ENCODE results near the gene MLKL. TPM values are rescaled to one million over a fixed set of nuclear protein-coding genes. Genes with fewer than 3 reads are reported as not detected.

Gene MLKL
- total RNA-seq, 3 donors from 2014 or later = 10.5 to 23.4 (median 18.0) TPM

- no peak overlapping the region for H3K4me3 ChIP-seq
- intact Hi-C loops (cut with DNase I, micrococcal nuclease) = no loop called here
- no peak for TF ChIP-seq CTCF (IDR thresholded peaks at IDR 0.05)
- no peaks in the 10 kb centered on the region for H3K4me1 ChIP-seq (ENCODE audit: low read depth)
- DNase-seq = no peak
- H3K9me3 ChIP-seq = no peaks in the 10 kb centered on the region
- ATAC-seq = no peak
- H3K36me3 ChIP-seq (ENCODE audit: low read depth) = peaks cover 6% of the 10 kb centered on the region
Observed at GRCh38 chr16:74637742-74638453, 62.8 kb downstream of the MLKL start.

- Histone ChIP-seq H3K4me1 (ENCODE audit: low read depth) (no peaks in the 10 kb centered on the region), H3K4me3 (no peak overlapping the region), H3K9me3 (no peaks in the 10 kb centered on the region), H3K36me3 (ENCODE audit: low read depth) (peaks cover 6% of the 10 kb centered on the region)
- no peak for TF ChIP-seq CTCF (IDR thresholded peaks at IDR 0.05)
- DNase-seq (no peak), ATAC-seq (no peak)
- intact Hi-C loops (cut with DNase I, micrococcal nuclease) = no loop called here
Observed at GRCh38 chr16:74635303-74635702, 65.4 kb downstream of the MLKL start.

GRCh38 chr16:74633686-74634085 is 67.0 kb downstream of the MLKL start:
- H3K4me1 ChIP-seq (ENCODE audit: low read depth) = no peaks in the 10 kb centered on the region

DNA sequence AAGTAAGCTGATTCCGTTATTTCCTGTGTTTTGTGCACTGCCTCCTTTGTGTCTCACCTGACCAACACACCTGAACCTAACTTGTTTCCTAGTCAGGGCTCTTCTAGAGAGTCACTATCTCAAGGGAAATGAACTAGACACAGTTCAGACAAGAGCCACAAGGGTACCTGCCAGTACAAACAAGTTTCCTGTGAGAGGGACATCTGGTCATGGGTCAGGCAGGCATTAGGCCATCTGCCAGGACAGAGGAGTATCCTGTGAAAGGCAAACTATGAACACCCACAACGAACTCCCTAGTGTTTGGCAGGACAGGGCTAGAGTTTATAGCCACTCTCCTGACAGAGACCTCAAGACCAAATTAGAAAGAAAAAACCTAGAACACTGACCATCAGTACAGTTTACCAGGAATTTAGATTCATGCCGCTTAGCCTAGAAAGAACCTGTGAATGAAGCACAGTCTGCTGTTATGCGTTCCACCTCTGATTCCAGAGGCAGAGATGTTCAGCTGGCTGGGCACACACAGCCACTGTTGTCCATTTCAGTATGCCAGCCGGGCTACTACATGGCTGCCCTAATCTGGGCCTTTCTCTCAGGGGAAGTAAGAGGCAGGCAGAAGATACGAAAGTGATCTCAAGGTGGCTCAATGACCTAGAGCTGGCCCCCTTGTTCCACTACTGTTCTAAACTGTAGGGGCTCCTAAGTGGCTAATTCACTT is 73.0 kb downstream of the MLKL start:
- DNase-seq (no peak), ATAC-seq (no peak)
- intact Hi-C loops (cut with DNase I, micrococcal nuclease) = loop anchor here in 1 of 2 donors (5.0 to 10.0 kb wide), 2 partner anchors 153 to 320 kb away; no protein-coding TSS in a partner anchor

More at GRCh38 chr16:74633686-74634085, 67.0 kb downstream of the MLKL start:
- no peak for DNase-seq
- no peak for ATAC-seq
- intact Hi-C loops (cut with DNase I, micrococcal nuclease) = no loop called here
- Histone ChIP-seq H3K4me3 (no peak overlapping the region), H3K9me3 (no peaks in the 10 kb centered on the region), H3K36me3 (ENCODE audit: low read depth) (peaks cover 6% of the 10 kb centered on the region)
- TF ChIP-seq CTCF (IDR thresholded peaks at IDR 0.05) = no peak

More for the DNA sequence above, 73.0 kb downstream of the MLKL start:
- no peak for TF ChIP-seq CTCF (IDR thresholded peaks at IDR 0.05)
- no peaks in the 10 kb centered on the region for H3K4me1 ChIP-seq (ENCODE audit: low read depth)
- H3K36me3 ChIP-seq (ENCODE audit: low read depth) = peaks cover 5% of the 10 kb centered on the region
- no peak overlapping the region for H3K4me3 ChIP-seq
- H3K9me3 ChIP-seq = no peaks in the 10 kb centered on the region
